CD14-positive monocyte (primary cell): ENCODE measurements around the gene MICOS13. TPM values are rescaled to one million over a fixed set of nuclear protein-coding genes. Genes with fewer than 3 reads are reported as not detected.

Experiments used
- DNase-seq, 3 donors: peaks; one replicate each; pipeline ENCODE4 v3.0.0-alpha.2; 2011 to 2022
- H2AFZ ChIP-seq: 2 replicates; pipeline ENCODE4 v1.6.0; 2012; ENCODE audit warnings: mild to moderate bottlenecking, low read depth, low read length, inconsistent platforms; ENCODE audit not compliant: insufficient read depth, poor library complexity, severe bottlenecking
- H3K27ac ChIP-seq, 2 donors: 1 replicate in 1 of 2; 2 replicates in 1 of 2; pipeline ENCODE4 v1.5.1; 2012 to 2013; ENCODE audit warnings: low read length in 2 of 2, control low read depth in 1 of 2, inconsistent platforms in 1 of 2, low read depth in 1 of 2, mild to moderate bottlenecking in 1 of 2
- H3K27me3 ChIP-seq, 2 donors: one replicate each; pipeline versions ENCODE4 v1.6.0 to v1.6.1; 2011 to 2013; ENCODE audit warnings: low read length in 2 of 2; ENCODE audit not compliant: control insufficient read depth in 2 of 2, insufficient read depth in 2 of 2
- H3K36me3 ChIP-seq, 2 donors: replicated peaks in 1 of 2; 1 replicate in 1 of 2; 2 replicates in 1 of 2; pipeline versions ENCODE4 v1.5.1 to v1.6.1; 2012 to 2013; ENCODE audit warnings: low read length in 2 of 2, control low read depth in 1 of 2, inconsistent platforms in 1 of 2, mild to moderate bottlenecking in 1 of 2; ENCODE audit not compliant: insufficient read depth in 2 of 2, control insufficient read depth in 1 of 2
- H3K4me1 ChIP-seq, 2 donors: 1 replicate in 1 of 2; 2 replicates in 1 of 2; pipeline versions ENCODE4 v1.5.1 to v1.6.1; 2012 to 2013; ENCODE audit warnings: low read length in 2 of 2, control low read depth in 1 of 2, inconsistent platforms in 1 of 2, mild to moderate bottlenecking in 1 of 2, moderate library complexity in 1 of 2; ENCODE audit not compliant: insufficient read depth in 2 of 2, control insufficient read depth in 1 of 2
- H3K4me2 ChIP-seq: replicated peaks from 2 replicates; pipeline ENCODE3; 2012; ENCODE audit warnings: low read length, moderate library complexity, mild to moderate bottlenecking; ENCODE audit not compliant: poor library complexity, severe bottlenecking; ENCODE audit errors: extremely low read depth
- H3K4me3 ChIP-seq, 3 experiments: fragments of 200-600 bp in 1 of 3; sonication (generic) in 1 of 3; replicated peaks in 1 of 3; 1 replicate in 2 of 3; 2 replicates in 1 of 3; pipeline ENCODE4 v1.5.1; 2011 to 2013; ENCODE audit warnings: low read length in 3 of 3, mild to moderate bottlenecking in 3 of 3, control low read depth in 2 of 3, low read depth in 2 of 3, inconsistent platforms in 1 of 3, moderate library complexity in 1 of 3
- H3K79me2 ChIP-seq: 2 replicates; pipeline ENCODE4 v1.6.0; 2012; ENCODE audit warnings: mild to moderate bottlenecking, control low read depth, inconsistent platforms, low read length, moderate library complexity; ENCODE audit not compliant: insufficient read depth
- H3K9ac ChIP-seq: 2 replicates; pipeline ENCODE4 v1.6.0; 2017; ENCODE audit warnings: low read length, mild to moderate bottlenecking; ENCODE audit not compliant: insufficient read depth, poor library complexity, severe bottlenecking
- H3K9me3 ChIP-seq, 2 donors: replicated peaks in 1 of 2; 1 replicate in 1 of 2; 2 replicates in 1 of 2; pipeline versions ENCODE4 v1.5.1 to v1.6.1; 2012 to 2013; ENCODE audit warnings: low read length in 2 of 2, control low read depth in 1 of 2; ENCODE audit not compliant: control insufficient read depth in 1 of 2, insufficient read depth in 1 of 2
- H4K20me1 ChIP-seq: 2 replicates; pipeline ENCODE4 v1.6.0; 2012; ENCODE audit warnings: mild to moderate bottlenecking, low read length, control low read depth, moderate library complexity; ENCODE audit not compliant: insufficient read depth
- H3K27ac Mint-ChIP-seq, 7 donors: one replicate each; pipeline ENCODE4 v1.8.0; 2020; ENCODE audit warnings: mild to moderate bottlenecking in 7 of 7, mixed read lengths in 7 of 7, moderate library complexity in 6 of 7, inconsistent platforms in 2 of 7
- H3K27me3 Mint-ChIP-seq, 3 donors: one replicate each; pipeline ENCODE4 v1.8.0; 2021 to 2022; ENCODE audit warnings: low read depth in 3 of 3, mild to moderate bottlenecking in 3 of 3, mixed read lengths in 3 of 3, moderate library complexity in 3 of 3, inconsistent platforms in 1 of 3
- H3K36me3 Mint-ChIP-seq, 2 donors: one replicate each; pipeline ENCODE4 v1.8.0; 2020; ENCODE audit warnings: mixed read lengths in 2 of 2, inconsistent platforms in 1 of 2, mild to moderate bottlenecking in 1 of 2
- H3K4me1 Mint-ChIP-seq: one replicate; pipeline ENCODE4 v1.8.0; 2020; ENCODE audit warnings: mild to moderate bottlenecking, mixed read lengths
- H3K4me3 Mint-ChIP-seq, 2 donors: one replicate each; pipeline ENCODE4 v1.8.0; 2020; ENCODE audit warnings: mild to moderate bottlenecking in 2 of 2, mixed read lengths in 2 of 2, moderate library complexity in 1 of 2
- H3K9me3 Mint-ChIP-seq, 7 donors: one replicate each; pipeline ENCODE4 v1.8.0; 2020 to 2022; ENCODE audit warnings: mixed read lengths in 7 of 7, mild to moderate bottlenecking in 6 of 7, moderate library complexity in 6 of 7, inconsistent platforms in 2 of 7
- WGBS: methylation state at CpG from one replicate; pipeline ENCODE4 v1.1.5; 2013; ENCODE audit warnings: missing lambda C conversion rate; ENCODE audit not compliant: insufficient coverage; 5-methylcytosine and 5-hydroxymethylcytosine counted together
- intact Hi-C, 2 donors: fragments of 100-400 bp; cut with micrococcal nuclease; formaldehyde crosslinking; loops; one replicate each; pipeline versions ENCODE4 v1.15.0 to v1.15.1; 2023
- polyA plus RNA-seq, 3 donors: library from polyadenylated mRNA; depleted of rRNA in 1 of 3; unstranded in 2 of 3; stranded (reverse) in 1 of 3; fragments of 300-500 nt in 2 of 3; fragments of >200 nt in 1 of 3; fragmentation: Illumina TruSeq in 2 of 3; gene quantifications; 1 replicate in 2 of 3; 2 replicates in 1 of 3; pipeline ENCODE4 v1.2.3, GENCODE V29; 2012 to 2021
- TF ChIP-seq, protein P1 (sequence below): fragments of 200-600 bp; IDR thresholded peaks from one replicate; pipeline ENCODE4 v1.8.0; 2022; ENCODE audit warnings: antibody characterized with exemption, mild to moderate bottlenecking

Gene MICOS13
- polyA plus RNA-seq, 3 donors: 22.5 to 82.7 (median 78.6) TPM

DNA sequence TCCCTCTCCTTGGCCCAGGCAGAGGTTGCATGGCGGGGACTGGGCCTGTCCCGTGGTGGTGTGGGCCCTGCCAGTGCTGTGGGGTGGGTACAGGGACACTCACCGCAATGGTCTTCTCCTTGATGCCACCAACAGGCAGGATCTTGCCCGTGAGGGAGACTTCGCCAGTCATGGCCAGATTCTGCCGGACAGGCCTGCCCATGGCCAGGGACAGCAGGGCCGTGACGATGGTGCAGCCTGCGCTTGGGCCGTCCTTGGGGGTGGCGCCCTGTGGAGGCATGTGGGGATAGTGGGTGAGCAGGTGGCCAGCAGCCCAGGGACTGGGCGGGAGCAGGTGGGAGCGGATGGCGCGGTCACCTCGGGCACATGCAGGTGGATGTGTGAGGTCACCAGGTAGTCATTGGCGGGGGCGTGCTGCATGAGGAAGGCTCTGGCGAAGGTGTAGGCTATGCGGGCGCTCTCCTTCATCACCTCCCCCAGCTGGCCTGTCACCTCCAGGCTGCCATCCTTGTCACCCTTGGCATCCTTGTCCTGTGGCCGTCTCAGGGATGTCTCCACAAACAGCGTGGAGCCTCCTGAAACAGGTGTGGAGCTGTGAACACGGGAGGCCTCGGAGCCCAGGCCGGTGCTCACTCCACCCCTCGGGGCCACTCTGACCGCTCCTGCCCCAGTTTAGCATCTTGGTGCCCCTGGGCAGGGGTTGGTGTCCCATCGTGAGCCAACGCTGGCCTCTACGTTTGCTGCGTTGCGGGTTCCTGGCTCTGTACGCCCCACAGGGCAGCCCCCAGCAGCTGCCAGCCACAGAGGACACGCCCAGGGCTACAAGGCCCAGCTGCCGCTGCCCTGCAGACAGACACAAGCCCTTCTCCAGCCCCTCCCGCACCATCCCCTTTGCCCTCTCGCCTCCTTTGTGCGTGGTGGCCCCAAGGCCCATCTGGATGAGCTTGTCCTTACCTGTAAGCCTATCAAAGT is 13.2 kb upstream of the MICOS13 start:
- no peak overlapping the region for H3K4me3 Mint-ChIP-seq

DNA sequence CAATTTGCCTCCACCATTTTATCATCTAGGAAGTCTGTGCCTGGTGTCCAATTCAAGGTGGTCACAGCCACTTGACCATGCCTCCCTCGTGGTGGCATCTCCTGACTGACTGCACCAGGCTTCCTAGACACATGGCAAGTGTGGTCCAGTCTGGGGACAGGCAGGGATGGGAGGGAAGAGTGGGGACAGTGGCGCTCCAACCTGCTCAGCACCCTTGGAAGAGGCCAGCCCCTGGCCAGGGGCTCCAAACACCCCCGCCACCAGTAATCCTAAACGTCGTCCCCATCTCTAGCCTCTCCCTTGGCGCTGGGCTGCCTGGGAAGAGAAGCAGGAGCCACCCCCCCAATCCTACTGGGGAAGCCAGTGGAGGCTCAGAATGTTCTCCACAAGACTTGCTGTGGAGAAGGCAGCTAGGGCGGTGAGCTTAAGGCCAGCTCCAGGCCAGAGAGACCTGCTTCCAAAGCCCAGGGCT is 12.4 kb upstream of the MICOS13 start:
- peak overlapping the region in 1 of 2 donors; percentile 26 for H3K27ac ChIP-seq
- peak overlapping the region in 2 of 7 donors; percentile 16 to 56 for H3K27ac Mint-ChIP-seq
- H3K27me3 ChIP-seq: no peaks in the 10 kb centered on the region
- H3K4me3 ChIP-seq: no peak overlapping the region
- H3K79me2 ChIP-seq: peaks cover 55% of the 10 kb centered on the region
- peaks cover 0 to 4% (median 0%) of the 10 kb centered on the region in 3 donors for H3K27me3 Mint-ChIP-seq
- peaks cover 54 to 57% of the 10 kb centered on the region in 2 donors for H3K36me3 ChIP-seq
- H3K4me3 Mint-ChIP-seq: no peak overlapping the region
- no peak overlapping the region for H3K4me2 ChIP-seq
- TF ChIP-seq, protein P1, sequence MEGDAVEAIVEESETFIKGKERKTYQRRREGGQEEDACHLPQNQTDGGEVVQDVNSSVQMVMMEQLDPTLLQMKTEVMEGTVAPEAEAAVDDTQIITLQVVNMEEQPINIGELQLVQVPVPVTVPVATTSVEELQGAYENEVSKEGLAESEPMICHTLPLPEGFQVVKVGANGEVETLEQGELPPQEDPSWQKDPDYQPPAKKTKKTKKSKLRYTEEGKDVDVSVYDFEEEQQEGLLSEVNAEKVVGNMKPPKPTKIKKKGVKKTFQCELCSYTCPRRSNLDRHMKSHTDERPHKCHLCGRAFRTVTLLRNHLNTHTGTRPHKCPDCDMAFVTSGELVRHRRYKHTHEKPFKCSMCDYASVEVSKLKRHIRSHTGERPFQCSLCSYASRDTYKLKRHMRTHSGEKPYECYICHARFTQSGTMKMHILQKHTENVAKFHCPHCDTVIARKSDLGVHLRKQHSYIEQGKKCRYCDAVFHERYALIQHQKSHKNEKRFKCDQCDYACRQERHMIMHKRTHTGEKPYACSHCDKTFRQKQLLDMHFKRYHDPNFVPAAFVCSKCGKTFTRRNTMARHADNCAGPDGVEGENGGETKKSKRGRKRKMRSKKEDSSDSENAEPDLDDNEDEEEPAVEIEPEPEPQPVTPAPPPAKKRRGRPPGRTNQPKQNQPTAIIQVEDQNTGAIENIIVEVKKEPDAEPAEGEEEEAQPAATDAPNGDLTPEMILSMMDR: no peak
- WGBS: 100% methylated on average over 1 of the region's 7 CpGs
- H3K36me3 Mint-ChIP-seq: peaks cover 31 to 50% of the 10 kb centered on the region in 2 donors
- peaks cover 0 to 7% (median 0%) of the 10 kb centered on the region in 7 donors for H3K9me3 Mint-ChIP-seq
- peak overlapping the region; percentile 4 for H3K9ac ChIP-seq
- peaks cover 16 to 21% of the 10 kb centered on the region in 2 donors for H3K4me1 ChIP-seq
- no peak overlapping the region for H2AFZ ChIP-seq
- H3K4me1 Mint-ChIP-seq: peaks cover 23% of the 10 kb centered on the region
- no peaks in the 10 kb centered on the region for H3K9me3 ChIP-seq
- no peak for DNase-seq
- H4K20me1 ChIP-seq: peaks cover 71% of the 10 kb centered on the region
- intact Hi-C loops: no loop called here

More for the DNA sequence above, 13.2 kb upstream of the MICOS13 start:
- Mint-ChIP-seq H3K9me3 (peaks cover 0 to 4% (median 0%) of the 10 kb centered on the region in 7 donors), H3K4me1 (peaks cover 23% of the 10 kb centered on the region), H3K27me3 (peaks cover 0 to 4% (median 0%) of the 10 kb centered on the region in 3 donors), H3K27ac (peak overlapping the region in 1 of 7 donors; percentile 36), H3K36me3 (peaks cover 31 to 52% of the 10 kb centered on the region in 2 donors)
- Histone ChIP-seq H3K4me2 (no peak overlapping the region), H3K79me2 (peaks cover 55% of the 10 kb centered on the region), H4K20me1 (peaks cover 71% of the 10 kb centered on the region), H3K4me1 (peaks cover 16 to 20% of the 10 kb centered on the region in 2 donors), H3K9ac (no peak overlapping the region), H3K27ac (peak overlapping the region in 1 of 2 donors; percentile 26), H2AFZ (no peak overlapping the region), H3K4me3 (no peak overlapping the region), H3K36me3 (peaks cover 59 to 63% of the 10 kb centered on the region in 2 donors), H3K9me3 (no peaks in the 10 kb centered on the region), H3K27me3 (no peaks in the 10 kb centered on the region)
- TF ChIP-seq, protein P1: no peak
- 92% methylated on average over 32 of the region's 39 CpGs for WGBS
- no peak for DNase-seq
- intact Hi-C loops: no loop called here
